PC-9 (cell line): ENCODE data around the gene ENO4.

ENCODE experiments used
- EZH2 ChIP-seq: fragments of 200-600 bp; sonication (generic); IDR thresholded peaks from 2 replicates; pipeline ENCODE4 v1.8.0; 2017; ENCODE audit warnings: antibody characterized with exemption, low read depth
- TF ChIP-seq, protein P1 (sequence below): fragments of 200-600 bp; sonication (generic); conservative IDR thresholded peaks from 2 replicates; pipeline ENCODE4 v1.6.1; 2017; ENCODE audit warnings: mixed run types, antibody characterized with exemption, mild to moderate bottlenecking, moderate library complexity

DNA sequence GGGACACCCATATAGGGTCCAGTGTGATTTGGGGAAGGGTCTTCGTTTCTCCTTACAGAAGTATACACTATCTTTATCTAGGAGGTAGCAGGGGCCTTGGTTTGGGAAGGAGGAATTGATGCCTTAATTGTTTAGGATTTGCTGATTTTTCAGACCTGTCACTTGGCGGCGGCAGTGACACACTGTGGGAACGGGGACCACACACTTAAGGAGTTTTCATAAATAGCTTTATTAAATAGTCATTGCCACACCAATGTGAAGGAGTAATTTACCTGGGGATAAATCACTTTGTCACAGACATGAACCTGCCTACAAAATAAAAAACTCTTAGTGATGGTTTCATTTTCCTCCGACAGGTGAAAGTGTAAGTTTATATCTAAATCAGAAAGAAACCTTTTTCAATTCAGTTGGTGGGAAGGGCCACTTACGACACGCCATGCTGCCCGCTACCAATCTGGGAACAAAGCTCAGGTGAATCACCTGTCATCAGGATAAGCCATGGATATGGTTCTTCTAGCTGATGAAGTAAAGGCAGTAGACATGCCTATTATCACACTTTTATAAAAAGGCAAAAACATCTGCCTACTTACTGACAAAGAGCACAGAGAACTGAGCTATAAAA, 12.3 kb upstream of the ENO4 start:
- no peak for TF ChIP-seq EZH2
- TF ChIP-seq, protein P1, sequence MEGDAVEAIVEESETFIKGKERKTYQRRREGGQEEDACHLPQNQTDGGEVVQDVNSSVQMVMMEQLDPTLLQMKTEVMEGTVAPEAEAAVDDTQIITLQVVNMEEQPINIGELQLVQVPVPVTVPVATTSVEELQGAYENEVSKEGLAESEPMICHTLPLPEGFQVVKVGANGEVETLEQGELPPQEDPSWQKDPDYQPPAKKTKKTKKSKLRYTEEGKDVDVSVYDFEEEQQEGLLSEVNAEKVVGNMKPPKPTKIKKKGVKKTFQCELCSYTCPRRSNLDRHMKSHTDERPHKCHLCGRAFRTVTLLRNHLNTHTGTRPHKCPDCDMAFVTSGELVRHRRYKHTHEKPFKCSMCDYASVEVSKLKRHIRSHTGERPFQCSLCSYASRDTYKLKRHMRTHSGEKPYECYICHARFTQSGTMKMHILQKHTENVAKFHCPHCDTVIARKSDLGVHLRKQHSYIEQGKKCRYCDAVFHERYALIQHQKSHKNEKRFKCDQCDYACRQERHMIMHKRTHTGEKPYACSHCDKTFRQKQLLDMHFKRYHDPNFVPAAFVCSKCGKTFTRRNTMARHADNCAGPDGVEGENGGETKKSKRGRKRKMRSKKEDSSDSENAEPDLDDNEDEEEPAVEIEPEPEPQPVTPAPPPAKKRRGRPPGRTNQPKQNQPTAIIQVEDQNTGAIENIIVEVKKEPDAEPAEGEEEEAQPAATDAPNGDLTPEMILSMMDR, result no peak
